GM18508 (cell line): ENCODE data around the gene CHN2.
"Not testable (repeated sequence)": the region's sequence is repeated elsewhere in the genome, so short reads cannot be mapped to it uniquely, and the experiment has no call there.

Experiments
- ATAC-seq: cut with Tn5 transposase; IDR thresholded peaks from one replicate; pipeline ENCODE4 v1.9.1; 2021; ENCODE audit warnings: moderate number of reproducible peaks; ENCODE audit not compliant: insufficient read depth, unreplicated experiment

The CHN2 gene

GRCh38 chr7:29185613-29186012 is 9.0 kb upstream of the CHN2 start:
- no peak for ATAC-seq

- no peak for ATAC-seq
Observed at GRCh38 chr7:29189743-29190201, 4.8 kb upstream of the CHN2 start.

- ATAC-seq: no peak
Observed at GRCh38 chr7:29190349-29191045, 4.1 kb upstream of the CHN2 start.

GRCh38 chr7:29192323-29192722 is 2.3 kb upstream of the CHN2 start:
- no peak for ATAC-seq

GRCh38 chr7:29192811-29193210 is 1.8 kb upstream of the CHN2 start:
- no peak for ATAC-seq

- ATAC-seq: no peak
Observed at GRCh38 chr7:29193316-29194205, 1.0 kb upstream of the CHN2 start.

GRCh38 chr7:29194206-29194593 is 375 bp upstream of the CHN2 start:
- ATAC-seq: no peak

- no peak for ATAC-seq
Observed at GRCh38 chr7:29196191-29196590, 1.6 kb downstream of the CHN2 start.

GRCh38 chr7:29196971-29197595 is 2.5 kb downstream of the CHN2 start:
- no peak for ATAC-seq

- no peak for ATAC-seq
Observed at GRCh38 chr7:29197916-29198315, 3.3 kb downstream of the CHN2 start.

GRCh38 chr7:29199776-29200175 is 5.2 kb downstream of the CHN2 start:
- no peak for ATAC-seq

- no peak for ATAC-seq
Observed at GRCh38 chr7:29202651-29203069, 8.1 kb downstream of the CHN2 start.

- ATAC-seq: no peak
Observed at GRCh38 chr7:29204491-29205272, 10.1 kb downstream of the CHN2 start.

GRCh38 chr7:29207162-29207801 is 12.7 kb downstream of the CHN2 start:
- ATAC-seq: no peak

- no peak for ATAC-seq
Observed at GRCh38 chr7:29208410-29209250, 14.1 kb downstream of the CHN2 start.

- no peak for ATAC-seq
Observed at GRCh38 chr7:29209745-29210144, 15.2 kb downstream of the CHN2 start.

GRCh38 chr7:29212736-29213135 is 18.2 kb downstream of the CHN2 start:
- not testable (repeated sequence) for ATAC-seq

GRCh38 chr7:29214056-29214455 is 19.5 kb downstream of the CHN2 start:
- no peak for ATAC-seq

GRCh38 chr7:29214816-29215215 is 20.2 kb downstream of the CHN2 start:
- no peak for ATAC-seq
